HepG2 (cell line): ENCODE results near the gene KARS1.

Experiments used
- CTCF ChIP-seq: sonication (generic); formaldehyde crosslinking; IDR thresholded peaks from 2 replicates; pipeline ENCODE4 v1.5.0; 2020; ENCODE audit warnings: mild to moderate bottlenecking, missing genetic modification reagents, moderate library complexity
- FOXK2 ChIP-seq: fragments of 450-650 bp; IDR thresholded peaks from 2 replicates; pipeline ENCODE4 v1.6.1; 2016
- POLR2A ChIP-seq, 2 experiments: IDR thresholded peaks; 2 replicates each; pipeline ENCODE4 v1.6.1; 2011; ENCODE audit warnings: low read depth in 2 of 2, low read length in 2 of 2, mild to moderate bottlenecking in 1 of 2, moderate library complexity in 1 of 2; ENCODE audit not compliant: insufficient read depth in 1 of 2
- YY1 ChIP-seq: IDR thresholded peaks from 2 replicates; pipeline ENCODE4 v1.6.1; 2011; ENCODE audit warnings: low read length, low read depth, moderate library complexity, mild to moderate bottlenecking; ENCODE audit not compliant: insufficient read depth, insufficient replicate concordance
- ZNF138 ChIP-seq: sonication (generic); formaldehyde crosslinking; IDR thresholded peaks from 2 replicates; pipeline ENCODE4 v1.5.0; 2020; ENCODE audit warnings: mild to moderate bottlenecking, low read depth, missing genetic modification reagents
- TF ChIP-seq, protein P1 (sequence below): sonication (generic); formaldehyde crosslinking; IDR thresholded peaks from 2 replicates; pipeline ENCODE4 v1.4.0; 2020; ENCODE audit warnings: low read depth, missing genetic modification reagents
- TF ChIP-seq, protein P2 (sequence below): conservative IDR thresholded peaks from 2 replicates; pipeline ENCODE4 v1.6.1; 2018; ENCODE audit warnings: missing genetic modification reagents

GRCh38 chr16:75660726-75661302 lies 13.3 kb upstream of the KARS1 start:
- TF ChIP-seq YY1 (no peak), POLR2A (IDR thresholded peaks at IDR 0.05; ENCODE audit: insufficient read depth in 1 of 2, low read depth in 2 of 2, low read length in 2 of 2) (no peak), ZNF138 (CRISPR knock-in tag) (no peak), CTCF (CRISPR knock-in tag) (no peak), FOXK2 (no peak)
- TF ChIP-seq, protein P1, sequence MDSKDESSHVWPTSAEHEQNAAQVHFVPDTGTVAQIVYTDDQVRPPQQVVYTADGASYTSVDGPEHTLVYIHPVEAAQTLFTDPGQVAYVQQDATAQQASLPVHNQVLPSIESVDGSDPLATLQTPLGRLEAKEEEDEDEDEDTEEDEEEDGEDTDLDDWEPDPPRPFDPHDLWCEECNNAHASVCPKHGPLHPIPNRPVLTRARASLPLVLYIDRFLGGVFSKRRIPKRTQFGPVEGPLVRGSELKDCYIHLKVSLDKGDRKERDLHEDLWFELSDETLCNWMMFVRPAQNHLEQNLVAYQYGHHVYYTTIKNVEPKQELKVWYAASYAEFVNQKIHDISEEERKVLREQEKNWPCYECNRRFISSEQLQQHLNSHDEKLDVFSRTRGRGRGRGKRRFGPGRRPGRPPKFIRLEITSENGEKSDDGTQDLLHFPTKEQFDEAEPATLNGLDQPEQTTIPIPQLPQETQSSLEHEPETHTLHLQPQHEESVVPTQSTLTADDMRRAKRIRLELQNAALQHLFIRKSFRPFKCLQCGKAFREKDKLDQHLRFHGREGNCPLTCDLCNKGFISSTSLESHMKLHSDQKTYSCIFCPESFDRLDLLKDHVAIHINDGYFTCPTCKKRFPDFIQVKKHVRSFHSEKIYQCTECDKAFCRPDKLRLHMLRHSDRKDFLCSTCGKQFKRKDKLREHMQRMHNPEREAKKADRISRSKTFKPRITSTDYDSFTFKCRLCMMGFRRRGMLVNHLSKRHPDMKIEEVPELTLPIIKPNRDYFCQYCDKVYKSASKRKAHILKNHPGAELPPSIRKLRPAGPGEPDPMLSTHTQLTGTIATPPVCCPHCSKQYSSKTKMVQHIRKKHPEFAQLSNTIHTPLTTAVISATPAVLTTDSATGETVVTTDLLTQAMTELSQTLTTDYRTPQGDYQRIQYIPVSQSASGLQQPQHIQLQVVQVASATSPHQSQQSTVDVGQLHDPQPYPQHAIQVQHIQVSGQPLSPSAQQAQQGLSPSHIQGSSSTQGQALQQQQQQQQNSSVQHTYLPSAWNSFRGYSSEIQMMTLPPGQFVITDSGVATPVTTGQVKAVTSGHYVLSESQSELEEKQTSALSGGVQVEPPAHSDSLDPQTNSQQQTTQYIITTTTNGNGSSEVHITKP (CRISPR knock-in tag): no peak
- TF ChIP-seq, protein P2, sequence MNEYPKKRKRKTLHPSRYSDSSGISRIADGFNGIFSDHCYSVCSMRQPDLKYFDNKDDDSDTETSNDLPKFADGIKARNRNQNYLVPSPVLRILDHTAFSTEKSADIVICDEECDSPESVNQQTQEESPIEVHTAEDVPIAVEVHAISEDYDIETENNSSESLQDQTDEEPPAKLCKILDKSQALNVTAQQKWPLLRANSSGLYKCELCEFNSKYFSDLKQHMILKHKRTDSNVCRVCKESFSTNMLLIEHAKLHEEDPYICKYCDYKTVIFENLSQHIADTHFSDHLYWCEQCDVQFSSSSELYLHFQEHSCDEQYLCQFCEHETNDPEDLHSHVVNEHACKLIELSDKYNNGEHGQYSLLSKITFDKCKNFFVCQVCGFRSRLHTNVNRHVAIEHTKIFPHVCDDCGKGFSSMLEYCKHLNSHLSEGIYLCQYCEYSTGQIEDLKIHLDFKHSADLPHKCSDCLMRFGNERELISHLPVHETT (CRISPR knock-in tag): no peak
